ENCODE measurements around the gene BRINP3. TPM values are rescaled to one million over a fixed set of nuclear protein-coding genes. Genes with fewer than 3 reads are reported as not detected.

BRINP3 gene
- total and polyA plus RNA-seq, 2 of the 13 experiments (the other 11 are each of a cell fraction or from before 2014, with no cell fraction given): not detected

DNA sequence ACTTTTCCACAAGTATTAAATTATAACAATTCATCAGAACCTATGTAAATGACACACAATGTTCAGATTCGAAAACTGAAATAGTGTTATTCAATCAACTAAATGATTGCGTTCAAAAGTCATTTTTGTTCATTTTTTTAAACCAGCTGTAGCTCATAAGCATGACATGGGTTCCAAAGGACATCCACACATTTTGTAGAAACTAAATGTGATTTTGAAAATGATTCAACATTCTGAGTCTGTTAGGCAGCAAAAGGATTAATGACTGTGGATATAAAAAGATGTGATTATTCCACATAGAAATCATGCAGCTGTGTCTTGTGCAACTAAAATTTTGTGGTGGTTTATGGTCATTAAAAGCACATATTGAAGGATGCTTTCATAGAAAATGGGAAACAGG, 204.5 kb downstream of the BRINP3 start (continued):
- TF ChIP-seq, protein P1, sequence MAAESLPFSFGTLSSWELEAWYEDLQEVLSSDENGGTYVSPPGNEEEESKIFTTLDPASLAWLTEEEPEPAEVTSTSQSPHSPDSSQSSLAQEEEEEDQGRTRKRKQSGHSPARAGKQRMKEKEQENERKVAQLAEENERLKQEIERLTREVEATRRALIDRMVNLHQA (CRISPR knock-in tag; IDR thresholded peaks at IDR 0.05): no peak
- TF ChIP-seq ARNT2 (CRISPR knock-in tag; IDR thresholded peaks at IDR 0.05; ENCODE audit: low read depth): no peak
- TF ChIP-seq ZNF790 (CRISPR knock-in tag; IDR thresholded peaks at IDR 0.05; ENCODE audit: borderline replicate concordance): no peak
- TF ChIP-seq RNF2 (conservative IDR thresholded peaks at IDR 0.05; ENCODE audit: low read depth): no peak
- TF ChIP-seq RELA (CRISPR knock-in tag; IDR thresholded peaks at IDR 0.05): no peak
- no peak for TF ChIP-seq ELF4 (CRISPR knock-in tag; IDR thresholded peaks at IDR 0.05; ENCODE audit: borderline replicate concordance)
- TF ChIP-seq PCBP1 (IDR thresholded peaks at IDR 0.05; ENCODE audit: borderline replicate concordance, low read depth, low read length): no peak
- TF ChIP-seq ZFP36L1 (CRISPR knock-in tag; IDR thresholded peaks at IDR 0.05): no peak
- TF ChIP-seq GATAD1 (CRISPR knock-in tag; IDR thresholded peaks at IDR 0.05): no peak
- TF ChIP-seq, protein P2, sequence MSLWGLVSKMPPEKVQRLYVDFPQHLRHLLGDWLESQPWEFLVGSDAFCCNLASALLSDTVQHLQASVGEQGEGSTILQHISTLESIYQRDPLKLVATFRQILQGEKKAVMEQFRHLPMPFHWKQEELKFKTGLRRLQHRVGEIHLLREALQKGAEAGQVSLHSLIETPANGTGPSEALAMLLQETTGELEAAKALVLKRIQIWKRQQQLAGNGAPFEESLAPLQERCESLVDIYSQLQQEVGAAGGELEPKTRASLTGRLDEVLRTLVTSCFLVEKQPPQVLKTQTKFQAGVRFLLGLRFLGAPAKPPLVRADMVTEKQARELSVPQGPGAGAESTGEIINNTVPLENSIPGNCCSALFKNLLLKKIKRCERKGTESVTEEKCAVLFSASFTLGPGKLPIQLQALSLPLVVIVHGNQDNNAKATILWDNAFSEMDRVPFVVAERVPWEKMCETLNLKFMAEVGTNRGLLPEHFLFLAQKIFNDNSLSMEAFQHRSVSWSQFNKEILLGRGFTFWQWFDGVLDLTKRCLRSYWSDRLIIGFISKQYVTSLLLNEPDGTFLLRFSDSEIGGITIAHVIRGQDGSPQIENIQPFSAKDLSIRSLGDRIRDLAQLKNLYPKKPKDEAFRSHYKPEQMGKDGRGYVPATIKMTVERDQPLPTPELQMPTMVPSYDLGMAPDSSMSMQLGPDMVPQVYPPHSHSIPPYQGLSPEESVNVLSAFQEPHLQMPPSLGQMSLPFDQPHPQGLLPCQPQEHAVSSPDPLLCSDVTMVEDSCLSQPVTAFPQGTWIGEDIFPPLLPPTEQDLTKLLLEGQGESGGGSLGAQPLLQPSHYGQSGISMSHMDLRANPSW (CRISPR knock-in tag; IDR thresholded peaks at IDR 0.05; ENCODE audit: borderline replicate concordance): no peak
- TF ChIP-seq, protein P3, sequence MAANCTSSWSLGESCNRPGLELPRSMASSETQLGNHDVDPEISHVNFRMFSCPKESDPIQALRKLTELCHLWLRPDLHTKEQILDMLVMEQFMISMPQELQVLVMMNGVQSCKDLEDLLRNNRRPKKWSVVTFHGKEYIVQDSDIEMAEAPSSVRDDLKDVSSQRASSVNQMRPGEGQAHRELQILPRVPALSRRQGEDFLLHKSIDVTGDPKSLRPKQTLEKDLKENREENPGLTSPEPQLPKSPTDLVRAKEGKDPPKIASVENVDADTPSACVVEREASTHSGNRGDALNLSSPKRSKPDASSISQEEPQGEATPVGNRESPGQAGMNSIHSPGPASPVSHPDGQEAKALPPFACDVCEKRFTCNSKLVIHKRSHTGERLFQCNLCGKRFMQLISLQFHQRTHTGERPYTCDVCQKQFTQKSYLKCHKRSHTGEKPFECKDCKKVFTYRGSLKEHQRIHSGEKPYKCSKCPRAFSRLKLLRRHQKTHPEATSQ (CRISPR knock-in tag; IDR thresholded peaks at IDR 0.05; ENCODE audit: borderline replicate concordance): no peak
